DMS 273 (cell line): ENCODE measurements around the gene UTP3.
A peak's percentile ranks its signal among the peaks of the same experiment; 100 is the strongest.
"Not testable (repeated sequence)": the region's sequence is repeated elsewhere in the genome, so short reads cannot be mapped to it uniquely, and the experiment has no call there.

Experiments
- DNase-seq: peaks from one replicate; lab custom pipeline; 2025; ENCODE audit not compliant: unreplicated experiment; lab: John Stamatoyannopoulos, UW

The UTP3 gene

GRCh38 chr4:70687392-70687791 lies 940 bp upstream of the UTP3 start:
- no peak for DNase-seq

DNA sequence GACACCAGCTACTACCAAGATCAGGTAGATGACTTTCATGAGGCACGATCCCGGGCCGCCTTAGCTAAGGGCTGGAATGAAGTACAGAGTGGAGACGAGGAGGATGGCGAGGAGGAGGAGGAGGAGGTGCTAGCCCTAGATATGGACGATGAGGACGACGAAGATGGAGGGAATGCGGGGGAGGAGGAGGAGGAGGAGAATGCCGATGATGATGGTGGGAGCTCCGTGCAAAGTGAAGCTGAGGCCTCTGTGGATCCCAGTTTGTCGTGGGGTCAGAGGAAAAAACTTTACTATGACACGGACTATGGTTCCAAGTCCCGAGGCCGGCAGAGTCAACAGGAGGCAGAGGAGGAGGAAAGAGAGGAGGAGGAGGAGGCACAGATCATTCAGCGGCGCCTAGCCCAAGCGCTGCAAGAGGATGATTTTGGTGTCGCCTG lies 481 bp downstream of the UTP3 start:
- DNase-seq: peak; percentile 36

- no peak for DNase-seq
Measured at GRCh38 chr4:70691661-70692060, 3.3 kb downstream of the UTP3 start.

DNA sequence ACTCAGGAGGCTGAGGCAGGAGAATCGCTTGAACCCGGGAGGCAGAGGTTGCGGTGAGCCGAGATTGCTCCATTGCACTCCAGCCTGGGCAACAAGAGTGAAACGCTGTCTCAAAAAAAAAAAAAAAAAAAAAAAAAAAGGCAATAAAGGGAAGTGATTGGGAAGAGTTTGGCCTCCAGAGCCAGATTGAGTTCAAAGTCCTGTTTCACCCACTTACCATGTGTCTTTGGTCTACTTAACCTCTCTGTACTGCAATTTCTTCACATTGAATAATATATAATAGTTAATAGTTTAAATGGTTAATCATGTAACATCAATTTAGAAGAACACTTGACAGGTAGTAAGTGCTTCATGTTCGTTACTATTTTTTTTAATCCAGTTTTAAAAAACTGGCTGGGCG lies 6.3 kb downstream of the UTP3 start:
- not testable (repeated sequence) for DNase-seq

- not testable (repeated sequence) for DNase-seq
Measured at GRCh38 chr4:70698435-70698834, 10.1 kb downstream of the UTP3 start.

GRCh38 chr4:70700712-70701111 lies 12.4 kb downstream of the UTP3 start:
- no peak for DNase-seq

DNA sequence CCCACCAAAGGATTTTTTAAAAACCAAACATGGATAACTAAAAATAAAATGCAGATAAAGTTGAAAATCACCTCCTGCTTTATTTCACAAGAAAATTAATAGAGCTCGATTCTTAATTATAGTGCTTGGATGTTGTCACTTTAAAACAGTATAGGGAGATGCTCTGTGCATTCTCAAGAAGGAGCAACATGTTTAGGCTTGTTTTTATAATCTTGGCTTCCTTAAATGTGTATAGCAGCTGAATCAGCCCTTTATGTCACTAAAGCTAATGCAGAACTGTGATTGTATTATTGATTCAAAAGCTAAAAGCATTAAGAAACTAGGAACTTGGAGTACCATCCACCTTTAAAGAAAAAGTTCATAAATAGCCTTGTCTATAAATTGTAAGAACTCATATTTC lies 12.9 kb downstream of the UTP3 start:
- no peak for DNase-seq

GRCh38 chr4:70702592-70702991 lies 14.3 kb downstream of the UTP3 start:
- DNase-seq: not testable (repeated sequence)

GRCh38 chr4:70703619-70704214 lies 15.4 kb downstream of the UTP3 start:
- DNase-seq: peak; percentile 56

DNA sequence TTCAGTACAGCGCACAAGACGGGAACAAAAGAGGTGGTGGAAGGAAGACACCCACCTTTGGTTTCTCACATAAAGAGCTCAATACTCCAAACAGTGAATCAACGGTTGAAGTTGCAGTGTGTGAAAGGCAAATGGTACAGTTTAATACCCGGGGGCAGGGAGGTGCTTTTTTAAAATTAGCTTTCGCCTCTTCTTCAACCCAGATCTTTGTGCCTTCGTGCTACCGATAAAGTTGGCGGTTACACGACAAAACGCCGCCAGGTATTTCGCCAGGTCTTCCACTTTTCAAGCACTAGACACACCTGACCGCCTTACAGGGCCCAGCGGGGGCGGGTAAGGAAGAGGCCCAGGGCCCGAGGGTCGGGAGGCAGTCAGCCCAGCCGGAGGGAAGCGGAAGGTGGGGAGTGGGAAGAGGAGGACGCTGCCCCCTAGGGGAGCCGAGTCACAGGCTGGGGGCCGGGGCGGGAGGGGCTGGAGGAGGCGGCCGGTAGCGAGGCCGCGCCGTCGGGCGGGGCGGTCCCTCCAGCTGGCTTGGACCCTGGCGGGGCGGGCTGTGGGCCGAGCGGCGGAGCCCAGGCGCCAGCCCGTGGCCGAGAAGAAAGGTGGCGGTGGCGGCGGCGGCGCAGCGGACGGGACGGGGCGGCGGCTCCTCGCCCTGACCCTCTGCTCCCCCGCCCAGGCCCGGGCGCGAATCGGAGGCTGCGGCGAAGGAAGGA lies 16.0 kb downstream of the UTP3 start:
- DNase-seq: peak; percentile 88

DNA sequence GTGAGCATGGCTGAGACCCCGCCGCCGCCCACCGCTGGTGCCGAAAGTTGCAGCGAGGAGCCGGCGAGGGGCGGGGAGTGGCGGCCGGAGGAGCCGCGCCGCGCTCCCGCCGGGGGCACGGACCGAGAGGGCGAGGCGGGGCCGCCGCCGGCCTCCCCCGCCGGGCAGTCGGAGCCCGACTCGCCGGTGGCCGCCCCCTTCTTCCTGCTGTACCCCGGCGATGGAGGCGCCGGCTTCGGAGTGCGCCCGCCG lies 16.5 kb downstream of the UTP3 start:
- no peak for DNase-seq

GRCh38 chr4:70705183-70706043 lies 17.1 kb downstream of the UTP3 start:
- DNase-seq: peak; percentile 84

DNA sequence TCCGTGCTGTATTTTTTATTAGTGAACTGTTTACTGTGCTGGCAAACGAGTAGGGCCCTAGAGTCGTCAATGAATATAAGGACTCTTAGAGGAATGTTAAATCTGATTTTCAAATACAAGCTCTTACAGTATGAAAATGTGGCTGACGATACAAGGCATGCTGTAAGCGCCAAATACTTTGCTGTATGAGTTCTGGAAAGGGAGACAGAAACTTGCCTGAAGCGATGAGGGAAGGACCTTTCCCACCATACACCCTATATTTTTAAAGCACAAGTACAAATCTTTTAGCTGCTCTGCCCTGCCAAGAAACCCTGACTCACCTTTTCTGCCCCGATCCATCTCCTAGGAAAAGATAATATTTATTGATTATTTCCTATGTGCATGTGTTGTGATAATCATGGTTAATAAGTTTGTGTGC lies 17.7 kb downstream of the UTP3 start:
- peak; percentile 36 for DNase-seq

DNA sequence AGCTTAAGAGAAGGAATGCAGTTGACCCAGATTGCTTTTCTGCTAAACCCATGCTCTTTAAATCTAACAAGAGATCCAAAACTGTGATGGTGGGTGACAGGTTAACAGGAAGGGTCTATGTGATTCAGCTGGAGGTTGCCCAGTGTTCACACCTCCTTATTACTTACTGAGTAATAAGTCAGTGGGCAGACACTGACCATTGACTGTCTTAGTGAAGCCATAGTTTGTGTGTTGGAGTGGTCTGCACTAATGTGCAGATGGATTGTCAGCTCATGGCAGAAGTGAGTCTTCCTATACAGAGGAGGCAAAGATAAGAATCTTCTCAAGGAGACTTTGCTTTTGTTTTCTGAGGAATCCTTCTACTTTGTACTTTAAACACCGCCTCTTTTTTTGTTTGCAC lies 18.2 kb downstream of the UTP3 start:
- no peak for DNase-seq

DNA sequence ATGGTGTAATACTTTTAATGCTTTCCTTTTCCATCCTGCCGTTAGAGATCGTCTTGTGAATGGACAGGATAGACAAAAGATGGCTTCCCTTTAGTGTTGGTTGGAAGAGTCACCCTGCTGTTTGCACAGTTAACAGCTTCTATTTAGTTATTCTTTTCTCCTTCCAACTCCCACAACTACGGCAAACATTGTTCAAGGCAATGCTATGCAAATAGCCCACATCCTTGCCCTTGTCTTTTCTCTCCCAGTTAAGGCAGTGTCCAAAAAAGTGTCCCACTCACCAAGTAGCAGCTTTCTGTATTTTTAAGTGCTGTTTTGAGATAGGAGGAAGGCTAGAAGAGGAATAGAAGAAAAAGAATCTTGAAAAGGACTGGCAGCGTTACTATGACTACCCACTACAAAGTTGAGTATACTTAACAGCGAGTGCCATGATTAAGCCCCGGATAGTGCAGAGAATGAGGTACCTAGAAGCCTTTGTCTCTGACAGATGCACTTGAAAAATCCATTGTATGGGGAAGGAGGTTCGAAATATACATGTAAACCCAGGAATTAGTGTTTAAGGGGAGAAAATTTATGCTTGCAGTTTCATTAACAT lies 21.4 kb downstream of the UTP3 start:
- DNase-seq: no peak

DNA sequence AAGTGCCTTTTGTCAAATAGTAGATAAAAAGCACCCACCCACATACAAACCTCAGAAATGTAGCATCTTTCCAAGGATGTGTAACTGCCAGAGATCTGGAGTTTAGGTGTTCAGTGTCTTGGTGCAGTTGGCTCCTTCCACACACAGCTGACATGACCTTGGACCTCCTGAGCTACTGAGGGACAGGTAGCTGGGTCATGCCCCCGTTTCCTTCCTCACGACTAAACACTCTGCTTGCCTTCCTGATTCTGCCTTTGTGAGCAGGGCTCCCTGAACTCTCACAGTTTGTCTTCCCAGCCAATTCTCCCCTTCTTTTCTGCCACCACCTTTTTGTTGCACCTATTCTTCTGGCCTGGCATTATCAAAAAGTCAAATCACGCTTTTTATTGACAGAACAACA lies 23.3 kb downstream of the UTP3 start:
- DNase-seq: no peak

GRCh38 chr4:70712150-70712549 lies 23.8 kb downstream of the UTP3 start:
- no peak for DNase-seq

DNA sequence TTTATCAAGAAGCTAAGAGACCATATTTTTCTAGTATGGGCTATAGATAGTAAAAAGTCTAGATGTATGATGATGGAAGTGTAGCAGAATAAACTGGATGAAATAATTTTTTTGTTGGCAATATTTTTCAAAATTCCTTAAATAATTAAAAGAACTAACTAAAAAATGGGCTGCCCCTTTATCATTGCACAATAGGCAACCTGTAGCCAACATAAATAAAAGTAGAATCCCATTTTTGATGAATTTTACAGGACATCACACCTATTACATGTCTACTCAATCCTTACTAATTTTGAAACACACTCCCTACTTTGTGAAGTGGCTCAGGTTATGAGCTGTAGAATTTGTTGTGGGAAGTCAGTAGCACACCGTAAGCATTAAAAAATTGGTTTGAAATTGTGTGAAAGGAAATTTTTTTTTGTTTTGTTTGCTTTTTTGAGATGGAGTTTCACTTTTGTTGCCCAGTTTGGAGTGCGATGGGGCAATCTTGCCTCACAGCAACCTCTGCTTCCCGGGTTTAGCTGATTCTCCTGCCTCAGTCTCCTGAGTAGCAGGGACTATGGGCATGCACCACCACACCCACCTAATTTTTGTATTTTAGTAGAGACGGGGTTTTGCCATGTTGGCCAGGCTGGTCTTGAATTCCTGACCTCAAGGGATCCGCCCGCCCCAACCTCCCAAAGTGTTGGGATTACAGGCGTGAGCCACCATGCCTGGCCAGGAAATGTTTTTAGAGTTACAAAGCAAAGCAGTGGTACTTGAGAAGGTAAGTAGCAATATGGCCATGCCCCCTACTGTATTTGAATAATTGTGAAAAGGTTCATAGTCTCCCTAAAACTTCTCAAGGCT lies 24.5 kb downstream of the UTP3 start:
- no peak for DNase-seq

DNA sequence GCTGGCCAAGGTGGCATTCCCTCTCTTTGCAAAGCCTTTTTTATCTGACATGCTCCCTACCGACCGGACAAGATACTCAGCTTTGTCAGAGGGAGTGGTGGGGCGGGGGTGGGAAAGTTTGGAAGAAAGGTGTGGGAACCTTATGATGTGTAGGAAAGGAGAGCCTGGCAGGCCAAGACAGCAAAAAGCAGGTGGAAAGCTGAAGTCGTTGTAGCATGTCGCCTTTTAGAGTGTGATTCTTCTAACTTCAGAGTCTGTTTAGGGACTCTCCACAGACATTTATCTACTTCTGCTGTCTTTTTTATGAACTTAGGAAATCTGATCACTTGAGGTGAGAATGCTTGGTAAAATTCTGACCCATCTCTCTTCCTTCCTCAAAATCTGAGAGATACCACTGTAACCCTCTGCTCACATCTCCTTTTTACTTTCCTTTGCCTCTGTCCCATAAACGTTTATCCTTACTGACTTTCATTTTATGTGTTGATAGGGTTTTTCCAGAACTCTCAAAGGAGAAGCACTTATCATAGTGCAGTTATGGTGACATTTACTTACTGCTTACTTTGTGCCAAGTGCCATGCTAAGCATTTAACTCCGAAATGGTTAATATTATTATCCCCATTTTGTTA lies 25.2 kb downstream of the UTP3 start:
- no peak for DNase-seq

DNA sequence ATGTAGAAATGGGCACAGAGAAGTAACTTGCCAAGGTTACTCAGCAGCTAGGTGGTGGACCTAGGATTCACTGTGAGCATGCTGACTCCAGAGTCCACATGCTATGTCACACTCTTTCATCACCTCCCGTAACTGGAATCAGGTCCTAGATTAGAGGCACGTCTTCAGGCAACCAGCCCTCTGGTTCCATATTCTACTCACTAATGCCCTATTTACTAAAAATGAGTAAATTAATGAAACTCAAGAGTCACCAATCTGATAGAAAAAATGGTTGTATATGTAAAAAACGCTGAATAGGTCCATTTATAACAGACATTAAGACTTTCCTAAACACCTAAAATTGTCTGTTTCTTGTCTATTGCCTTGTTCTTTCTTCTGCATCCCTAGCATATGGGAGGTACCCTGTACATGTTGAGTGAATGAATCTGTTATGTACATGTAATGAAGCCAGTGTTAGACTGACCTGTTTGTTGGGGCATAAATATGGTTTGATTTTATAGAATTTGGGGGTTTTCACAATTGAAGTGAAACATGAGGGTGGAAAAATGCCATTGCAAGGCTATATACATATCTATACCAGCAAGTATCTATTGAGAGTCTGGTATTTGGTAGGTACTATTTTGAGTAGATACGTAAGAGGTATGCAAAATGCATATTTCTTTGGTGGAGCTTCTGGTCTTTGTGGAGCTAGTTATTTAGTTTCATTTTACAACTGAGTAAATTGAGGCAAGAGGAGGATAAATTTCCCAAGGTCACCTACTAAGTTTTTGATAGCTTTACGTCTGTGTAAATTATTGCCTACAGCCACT lies 26.0 kb downstream of the UTP3 start:
- no peak for DNase-seq
